HL-60 (cell line): ENCODE measurements around the gene BEGAIN.

ENCODE experiments used
- POLR2AphosphoS5 ChIP-seq: IDR thresholded peaks from 2 replicates; pipeline ENCODE4 v1.6.1; 2012; ENCODE audit warnings: low read depth
- SPI1 ChIP-seq: IDR thresholded peaks from 2 replicates; pipeline ENCODE4 v1.6.1; 2012; ENCODE audit warnings: low read depth, mild to moderate bottlenecking, borderline replicate concordance
- TF ChIP-seq, protein P1 (sequence below): IDR thresholded peaks from one replicate; pipeline ENCODE4 v1.5.1; 2011; ENCODE audit warnings: low read length, control low read depth, inconsistent platforms; ENCODE audit not compliant: insufficient read depth

DNA sequence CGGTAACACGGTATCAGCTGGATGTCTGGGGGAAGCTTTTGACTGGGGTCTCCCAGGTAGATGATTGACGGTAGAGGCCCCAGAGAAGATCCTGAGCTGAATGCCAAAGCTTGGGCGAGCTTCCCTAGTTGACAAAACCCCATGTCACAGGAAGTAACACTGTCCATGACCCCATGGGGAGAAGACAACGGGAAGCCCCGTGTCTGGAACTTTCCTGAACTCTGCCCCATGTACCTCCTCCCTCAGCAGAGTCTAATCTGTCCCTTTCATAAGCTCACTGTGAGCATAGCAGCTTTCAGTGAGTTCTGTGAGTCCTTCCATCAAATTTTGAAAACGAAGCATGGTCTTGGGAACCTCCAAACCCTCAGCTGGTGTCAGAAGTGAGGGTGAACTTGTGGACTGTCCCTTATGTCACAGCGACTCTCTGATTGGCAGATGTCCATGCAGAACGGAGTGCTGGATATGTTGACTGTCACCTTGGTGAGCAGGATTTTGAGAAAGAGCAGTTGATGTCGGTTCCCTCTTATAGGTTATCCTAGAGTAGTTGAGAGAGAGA is 29.7 kb upstream of the BEGAIN start:
- TF ChIP-seq, protein P1, sequence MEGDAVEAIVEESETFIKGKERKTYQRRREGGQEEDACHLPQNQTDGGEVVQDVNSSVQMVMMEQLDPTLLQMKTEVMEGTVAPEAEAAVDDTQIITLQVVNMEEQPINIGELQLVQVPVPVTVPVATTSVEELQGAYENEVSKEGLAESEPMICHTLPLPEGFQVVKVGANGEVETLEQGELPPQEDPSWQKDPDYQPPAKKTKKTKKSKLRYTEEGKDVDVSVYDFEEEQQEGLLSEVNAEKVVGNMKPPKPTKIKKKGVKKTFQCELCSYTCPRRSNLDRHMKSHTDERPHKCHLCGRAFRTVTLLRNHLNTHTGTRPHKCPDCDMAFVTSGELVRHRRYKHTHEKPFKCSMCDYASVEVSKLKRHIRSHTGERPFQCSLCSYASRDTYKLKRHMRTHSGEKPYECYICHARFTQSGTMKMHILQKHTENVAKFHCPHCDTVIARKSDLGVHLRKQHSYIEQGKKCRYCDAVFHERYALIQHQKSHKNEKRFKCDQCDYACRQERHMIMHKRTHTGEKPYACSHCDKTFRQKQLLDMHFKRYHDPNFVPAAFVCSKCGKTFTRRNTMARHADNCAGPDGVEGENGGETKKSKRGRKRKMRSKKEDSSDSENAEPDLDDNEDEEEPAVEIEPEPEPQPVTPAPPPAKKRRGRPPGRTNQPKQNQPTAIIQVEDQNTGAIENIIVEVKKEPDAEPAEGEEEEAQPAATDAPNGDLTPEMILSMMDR: no peak
- no peak for TF ChIP-seq SPI1
- no peak for TF ChIP-seq POLR2AphosphoS5
